Measurements from ENCODE around the gene ZCRB1.
A peak's percentile ranks its signal among the peaks of the same experiment; 100 is the strongest.

GRCh38 chr12:42325653-42326474 lies at the start of gene ZCRB1, which contains the start of gene PPHLN1:
- TF ChIP-seq EP300 (IDR thresholded peaks at IDR 0.05; ENCODE audit: borderline replicate concordance) (0 out of 2 replicates have a peak, but pooled peaks have one; percentile 15), TCF12 (IDR thresholded peaks at IDR 0.05; ENCODE audit: low read depth) (peak; percentile 29; the same call in 1 of the 2 replicates), NFIC (IDR thresholded peaks at IDR 0.05) (no peak), CREB1 (IDR thresholded peaks at IDR 0.05; ENCODE audit: low read depth) (peak; percentile 94), TAF1 (IDR thresholded peaks at IDR 0.05; ENCODE audit: low read depth) (peak; percentile 81)
- TF ChIP-seq, protein P1, sequence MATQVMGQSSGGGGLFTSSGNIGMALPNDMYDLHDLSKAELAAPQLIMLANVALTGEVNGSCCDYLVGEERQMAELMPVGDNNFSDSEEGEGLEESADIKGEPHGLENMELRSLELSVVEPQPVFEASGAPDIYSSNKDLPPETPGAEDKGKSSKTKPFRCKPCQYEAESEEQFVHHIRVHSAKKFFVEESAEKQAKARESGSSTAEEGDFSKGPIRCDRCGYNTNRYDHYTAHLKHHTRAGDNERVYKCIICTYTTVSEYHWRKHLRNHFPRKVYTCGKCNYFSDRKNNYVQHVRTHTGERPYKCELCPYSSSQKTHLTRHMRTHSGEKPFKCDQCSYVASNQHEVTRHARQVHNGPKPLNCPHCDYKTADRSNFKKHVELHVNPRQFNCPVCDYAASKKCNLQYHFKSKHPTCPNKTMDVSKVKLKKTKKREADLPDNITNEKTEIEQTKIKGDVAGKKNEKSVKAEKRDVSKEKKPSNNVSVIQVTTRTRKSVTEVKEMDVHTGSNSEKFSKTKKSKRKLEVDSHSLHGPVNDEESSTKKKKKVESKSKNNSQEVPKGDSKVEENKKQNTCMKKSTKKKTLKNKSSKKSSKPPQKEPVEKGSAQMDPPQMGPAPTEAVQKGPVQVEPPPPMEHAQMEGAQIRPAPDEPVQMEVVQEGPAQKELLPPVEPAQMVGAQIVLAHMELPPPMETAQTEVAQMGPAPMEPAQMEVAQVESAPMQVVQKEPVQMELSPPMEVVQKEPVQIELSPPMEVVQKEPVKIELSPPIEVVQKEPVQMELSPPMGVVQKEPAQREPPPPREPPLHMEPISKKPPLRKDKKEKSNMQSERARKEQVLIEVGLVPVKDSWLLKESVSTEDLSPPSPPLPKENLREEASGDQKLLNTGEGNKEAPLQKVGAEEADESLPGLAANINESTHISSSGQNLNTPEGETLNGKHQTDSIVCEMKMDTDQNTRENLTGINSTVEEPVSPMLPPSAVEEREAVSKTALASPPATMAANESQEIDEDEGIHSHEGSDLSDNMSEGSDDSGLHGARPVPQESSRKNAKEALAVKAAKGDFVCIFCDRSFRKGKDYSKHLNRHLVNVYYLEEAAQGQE (IDR thresholded peaks at IDR 0.05; ENCODE audit: low read depth) = no peak

All from Ishikawa (cell line).